Keratinocyte (primary cell): ENCODE results near the gene APC. TPM values are rescaled to one million over a fixed set of nuclear protein-coding genes. Genes with fewer than 3 reads are reported as not detected.

Experiments
- DNase-seq: peaks from one replicate; pipeline ENCODE4 v3.0.0-alpha.2; 2011; ENCODE audit warnings: low read depth, missing footprints, low spot score
- FAIRE-seq: peaks from 2 replicates; lab custom pipeline; 2011; peaks lifted over from hg19 to GRCh38; lab: Jason Lieb, UNC
- H2AFZ ChIP-seq: 2 replicates; pipeline ENCODE4 v1.6.0; 2012; ENCODE audit warnings: low read length, control low read depth, inconsistent platforms; ENCODE audit not compliant: control insufficient read depth
- H3K27ac ChIP-seq: 2 replicates; pipeline ENCODE4 v1.5.1; 2011; ENCODE audit warnings: low read length; ENCODE audit not compliant: control insufficient read depth, insufficient read depth
- H3K27me3 ChIP-seq: 3 replicates; pipeline ENCODE4 v1.6.0; 2011; ENCODE audit warnings: low read length; ENCODE audit not compliant: control insufficient read depth, insufficient read depth; ENCODE audit errors: extremely low read depth
- H3K36me3 ChIP-seq, 2 experiments: 2 replicates in 1 of 2; 3 replicates in 1 of 2; pipeline ENCODE4 v1.5.1; 2011; ENCODE audit warnings: low read length in 2 of 2, mild to moderate bottlenecking in 1 of 2; ENCODE audit not compliant: control insufficient read depth in 2 of 2, insufficient read depth in 2 of 2; ENCODE audit errors: extremely low read depth in 1 of 2
- H3K4me1 ChIP-seq: 3 replicates; pipeline ENCODE4 v1.5.1; 2011; ENCODE audit warnings: low read length; ENCODE audit not compliant: control insufficient read depth, insufficient read depth; ENCODE audit errors: extremely low read depth
- H3K4me2 ChIP-seq: 3 replicates; pipeline ENCODE4 v1.6.0; 2011; ENCODE audit warnings: low read depth, low read length; ENCODE audit not compliant: control insufficient read depth, insufficient read depth; ENCODE audit errors: extremely low read depth
- H3K4me3 ChIP-seq, 3 experiments: fragments of 200-600 bp in 1 of 3; sonication (generic) in 1 of 3; 2 replicates in 2 of 3; 3 replicates in 1 of 3; pipeline ENCODE4 v1.5.1; 2011 to 2016; ENCODE audit warnings: low read length in 3 of 3, mild to moderate bottlenecking in 3 of 3, control low read depth in 2 of 3, inconsistent platforms in 1 of 3, low read depth in 1 of 3, mixed read lengths in 1 of 3, mixed run types in 1 of 3, moderate library complexity in 1 of 3; ENCODE audit not compliant: control insufficient read depth in 2 of 3, insufficient read depth in 2 of 3; ENCODE audit errors: extremely low read depth in 1 of 3
- H3K79me2 ChIP-seq: 2 replicates; pipeline ENCODE4 v1.6.0; 2012; ENCODE audit warnings: low read length; ENCODE audit not compliant: control insufficient read depth, insufficient read depth
- H3K9ac ChIP-seq: 3 replicates; pipeline ENCODE4 v1.6.0; 2011; ENCODE audit warnings: low read length; ENCODE audit not compliant: control insufficient read depth, insufficient read depth; ENCODE audit errors: extremely low read depth
- H3K9me1 ChIP-seq: 3 replicates; pipeline ENCODE4 v1.6.0; 2011; ENCODE audit warnings: low read length; ENCODE audit not compliant: control insufficient read depth, insufficient read depth; ENCODE audit errors: extremely low read depth
- H3K9me3 ChIP-seq: 2 replicates; pipeline ENCODE4 v1.5.1; 2012; ENCODE audit warnings: low read depth, low read length; ENCODE audit not compliant: control insufficient read depth
- H4K20me1 ChIP-seq: 3 replicates; pipeline ENCODE4 v1.6.0; 2011; ENCODE audit warnings: low read length; ENCODE audit not compliant: control insufficient read depth, insufficient read depth; ENCODE audit errors: extremely low read depth
- CTCF ChIP-seq, 3 experiments: IDR thresholded peaks in 1 of 3; conservative IDR thresholded peaks in 1 of 3; optimal IDR thresholded peaks in 1 of 3; 2 replicates in 2 of 3; 3 replicates in 1 of 3; pipeline versions ENCODE3 to v1.5.1; 2011; ENCODE audit warnings: low read length in 3 of 3, mild to moderate bottlenecking in 3 of 3, moderate library complexity in 2 of 3, control low read depth in 1 of 3, inconsistent platforms in 1 of 3; ENCODE audit not compliant: insufficient read depth in 2 of 3; ENCODE audit errors: extremely low read depth in 1 of 3
- EZH2 ChIP-seq: IDR thresholded peaks from one replicate; pipeline ENCODE4 v1.6.1; 2012; ENCODE audit warnings: inconsistent platforms, mild to moderate bottlenecking, low read length, moderate library complexity
- dilution Hi-C: fragments of 300-500 bp; cut with MboI; formaldehyde crosslinking; loops from one replicate; pipeline ENCODE4 v1.7.0; 2020; ENCODE audit warnings: low sequenced_read_pairs; ENCODE audit not compliant: extremely low pct_ligation_motif_present
- polyA plus RNA-seq, 5 experiments: library from polyadenylated mRNA; depleted of rRNA in 3 of 5; stranded (reverse) in 3 of 5; stranded (forward) in 1 of 5; unstranded in 1 of 5; fragments of >200 nt; gene quantifications; 1 replicate in 1 of 5; 2 replicates in 3 of 5; 3 replicates in 1 of 5; pipeline versions ENCODE4 v1.2.1 to v1.2.3, GENCODE V29; 2011 to 2012; ENCODE audit warnings: missing spikeins in 2 of 5, low read depth in 1 of 5, low replicate concordance in 1 of 5

Gene APC
- polyA plus RNA-seq, 1 donor (not counting 4 experiments of a cell fraction or from before 2014, with no cell fraction given), result 16.5 TPM

- no peaks in the 10 kb centered on the region for H3K9me3 ChIP-seq
- no peak overlapping the region for H3K9ac ChIP-seq
- H3K9me1 ChIP-seq, result no peaks in the 10 kb centered on the region
- no peaks in the 10 kb centered on the region for H3K4me1 ChIP-seq
- H3K4me2 ChIP-seq, result no peak overlapping the region
- H3K79me2 ChIP-seq, result no peaks in the 10 kb centered on the region
- dilution Hi-C loops, result no loop called here
- no peaks in the 10 kb centered on the region for H3K27me3 ChIP-seq
- no peaks in the 10 kb centered on the region for H4K20me1 ChIP-seq
- DNase-seq (no peak), FAIRE-seq (no peak)
- peaks cover 0 to 4% of the 10 kb centered on the region in 2 experiments for H3K36me3 ChIP-seq
- no peak overlapping the region for H2AFZ ChIP-seq
- no peak overlapping the region for H3K27ac ChIP-seq
- H3K4me3 ChIP-seq, result no peak overlapping the region
- TF ChIP-seq EZH2 (no peak), CTCF (optimal IDR thresholded peaks at IDR 0.05 in 1 of 3, IDR thresholded peaks at IDR 0.05 in 1 of 3, conservative IDR thresholded peaks at IDR 0.05 in 1 of 3; ENCODE audit: extremely low read depth in 1 of 3, insufficient read depth in 2 of 3, low read length in 3 of 3) (no peak)
Measured at GRCh38 chr5:112787261-112787660, 49.6 kb downstream of the APC start.

- H3K4me2 ChIP-seq, result no peak overlapping the region
- H3K9me3 ChIP-seq, result no peaks in the 10 kb centered on the region
- no peak for FAIRE-seq
- dilution Hi-C loops, result no loop called here
- no peak for TF ChIP-seq EZH2
- no peak for TF ChIP-seq CTCF (optimal IDR thresholded peaks at IDR 0.05 in 1 of 3, IDR thresholded peaks at IDR 0.05 in 1 of 3, conservative IDR thresholded peaks at IDR 0.05 in 1 of 3; ENCODE audit: extremely low read depth in 1 of 3, insufficient read depth in 2 of 3, low read length in 3 of 3)
- no peaks in the 10 kb centered on the region for H3K4me1 ChIP-seq
- no peaks in the 10 kb centered on the region for H3K9me1 ChIP-seq
- DNase-seq, result no peak
- H3K27me3 ChIP-seq, result no peaks in the 10 kb centered on the region
- no peaks in the 10 kb centered on the region for H3K79me2 ChIP-seq
- no peak overlapping the region for H3K9ac ChIP-seq
- no peak overlapping the region for H3K27ac ChIP-seq
- no peaks in the 10 kb centered on the region for H4K20me1 ChIP-seq
- no peak overlapping the region for H2AFZ ChIP-seq
- H3K36me3 ChIP-seq, result no peaks in the 10 kb centered on the region
- H3K4me3 ChIP-seq, result no peak overlapping the region
Measured at GRCh38 chr5:112787896-112788295, 50.2 kb downstream of the APC start.
